IPS-NIHi11 (cell line): Measurements from ENCODE around the gene PDSS2.
"Not testable (repeated sequence)": the region's sequence is repeated elsewhere in the genome, so short reads cannot be mapped to it uniquely, and the experiment has no call there.

Source experiments
- DNase-seq: peaks from one replicate; pipeline ENCODE4 v3.0.0; 2012; ENCODE audit warnings: mixed read lengths, low spot score

PDSS2 gene

GRCh38 chr6:107321793-107322192, 137.6 kb downstream of the PDSS2 start:
- no peak for DNase-seq

GRCh38 chr6:107319906-107320530, 139.3 kb downstream of the PDSS2 start:
- DNase-seq = no peak

- peak; percentile 75 for DNase-seq
Observed at GRCh38 chr6:107318100-107318736, 141.1 kb downstream of the PDSS2 start.

- no peak for DNase-seq
Observed at GRCh38 chr6:107315114-107315513, 144.2 kb downstream of the PDSS2 start.

DNA sequence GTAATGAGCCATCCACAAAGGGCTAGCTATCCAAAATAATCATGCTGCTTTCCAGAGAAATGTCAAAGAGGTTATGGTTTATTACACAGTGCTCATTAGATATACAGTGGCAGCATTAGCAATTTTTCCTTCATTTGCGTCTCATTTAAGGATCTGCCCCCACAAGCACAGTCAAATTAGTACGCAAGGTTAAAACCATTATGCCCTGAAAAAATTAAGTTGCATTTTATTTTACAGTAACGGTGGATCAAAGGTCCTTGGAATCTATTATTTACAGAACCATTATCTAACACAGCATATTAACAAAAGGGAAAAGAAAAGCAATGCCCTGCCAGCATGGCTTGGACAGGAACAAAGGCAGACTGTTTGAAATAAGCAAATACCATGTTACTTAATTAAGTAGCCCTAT, 144.8 kb downstream of the PDSS2 start:
- DNase-seq = no peak

GRCh38 chr6:107313776-107314175, 145.6 kb downstream of the PDSS2 start:
- no peak for DNase-seq

GRCh38 chr6:107310362-107310761, 149.0 kb downstream of the PDSS2 start:
- no peak for DNase-seq

GRCh38 chr6:107308677-107309076, 150.7 kb downstream of the PDSS2 start:
- DNase-seq = no peak

DNA sequence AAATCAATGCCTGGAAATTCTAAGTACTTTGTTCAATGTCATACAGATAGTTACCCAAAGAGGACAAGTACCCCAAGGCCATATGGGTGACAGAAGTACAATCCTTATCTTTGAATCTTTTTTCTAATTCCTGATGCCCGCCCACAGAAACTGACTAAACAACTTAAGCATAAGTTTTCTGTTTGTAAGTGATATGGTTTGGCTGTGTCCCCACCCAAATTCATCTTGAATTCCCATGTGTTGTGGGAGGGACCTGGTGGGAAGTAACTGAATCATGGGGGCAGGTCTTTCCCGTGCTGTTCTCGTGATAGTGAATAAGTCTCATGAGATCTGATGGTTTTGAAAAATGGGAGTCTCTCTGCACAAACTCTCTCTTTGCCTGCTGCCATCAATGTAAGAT, 153.4 kb downstream of the PDSS2 start:
- DNase-seq = not testable (repeated sequence)

DNA sequence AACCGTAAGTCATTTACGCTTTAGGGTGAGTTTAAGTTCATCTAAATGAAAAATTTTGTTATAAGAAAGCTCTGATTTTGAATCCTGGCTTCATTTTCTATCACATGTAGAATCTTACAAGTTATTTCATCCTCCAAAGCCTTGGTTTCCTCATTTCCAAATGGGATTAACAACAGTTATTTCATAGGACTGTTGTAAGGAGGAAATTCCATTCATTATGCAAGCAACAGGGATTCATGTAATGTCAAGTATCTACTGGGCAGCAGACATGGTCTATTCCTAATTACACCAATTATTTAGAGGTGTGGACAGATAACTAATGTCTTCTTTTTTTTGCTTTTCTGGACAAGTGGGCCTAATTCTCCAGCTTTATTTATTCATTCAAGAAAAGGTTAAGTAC, 154.0 kb downstream of the PDSS2 start:
- no peak for DNase-seq

- no peak for DNase-seq
Observed at GRCh38 chr6:107304421-107305025, 154.8 kb downstream of the PDSS2 start.

DNA sequence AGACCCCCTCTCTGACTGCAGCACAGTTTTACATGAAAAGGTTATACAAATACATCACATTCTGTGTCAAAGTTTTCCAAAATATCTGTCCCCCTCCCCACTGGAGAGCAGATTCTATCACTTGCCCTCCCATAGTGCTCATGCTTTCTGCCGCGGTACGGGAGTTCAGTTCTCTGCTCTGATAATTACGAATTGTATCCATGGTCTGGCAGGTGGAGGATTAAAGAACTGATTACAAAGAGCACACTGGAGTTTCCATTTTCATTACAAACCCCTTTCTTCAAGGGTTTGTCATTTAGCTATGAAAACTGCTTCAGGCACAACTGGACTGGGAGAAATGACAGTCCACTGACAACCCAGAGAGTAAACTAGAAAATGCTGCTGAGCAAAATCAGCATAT, 166.0 kb downstream of the PDSS2 start:
- DNase-seq = no peak

DNA sequence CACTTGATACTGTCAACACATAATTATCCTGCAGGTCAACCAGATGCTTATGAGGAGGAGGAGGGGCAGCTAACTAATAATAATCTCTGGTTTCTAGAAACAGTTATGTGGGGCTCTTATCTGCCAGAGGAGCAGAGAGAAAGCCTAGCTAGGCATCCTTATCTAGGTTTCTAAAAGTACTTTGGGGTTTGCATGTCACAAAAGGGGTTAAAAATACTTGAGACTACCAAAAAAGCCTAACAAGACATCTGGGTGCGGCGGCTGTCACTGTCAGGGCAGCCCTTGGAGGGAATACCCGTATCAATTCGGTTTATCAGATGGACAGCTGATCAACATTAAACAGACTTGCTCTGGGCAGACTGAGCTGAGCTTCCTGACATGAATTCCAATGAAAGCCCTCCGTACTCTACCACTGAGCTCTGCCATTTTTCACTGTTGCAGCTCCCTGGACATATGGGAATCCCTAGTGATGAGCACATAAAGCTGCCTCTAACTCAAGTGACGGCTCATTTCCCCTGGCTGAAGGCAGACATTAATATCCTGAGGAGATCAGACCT, 166.6 kb downstream of the PDSS2 start:
- DNase-seq = no peak

DNA sequence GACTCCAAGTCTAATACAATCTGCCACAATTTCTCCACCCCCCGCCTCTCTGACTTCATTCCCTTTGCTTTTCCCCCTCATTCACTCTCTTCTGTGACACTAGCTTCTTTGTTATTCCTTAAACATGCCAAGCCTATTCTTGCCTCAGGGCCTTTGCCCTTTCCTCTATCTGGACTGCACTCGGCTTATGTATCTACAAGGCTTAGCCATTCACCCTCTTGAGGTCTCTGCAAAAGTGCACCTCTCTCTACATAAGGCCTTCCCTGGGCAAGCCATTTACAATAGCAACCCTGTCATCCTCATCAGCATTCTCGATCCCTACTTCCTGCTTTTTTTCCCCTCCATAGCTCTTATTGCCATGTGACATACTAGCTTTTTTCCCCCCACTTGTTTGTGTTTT, 168.9 kb downstream of the PDSS2 start:
- no peak for DNase-seq

DNA sequence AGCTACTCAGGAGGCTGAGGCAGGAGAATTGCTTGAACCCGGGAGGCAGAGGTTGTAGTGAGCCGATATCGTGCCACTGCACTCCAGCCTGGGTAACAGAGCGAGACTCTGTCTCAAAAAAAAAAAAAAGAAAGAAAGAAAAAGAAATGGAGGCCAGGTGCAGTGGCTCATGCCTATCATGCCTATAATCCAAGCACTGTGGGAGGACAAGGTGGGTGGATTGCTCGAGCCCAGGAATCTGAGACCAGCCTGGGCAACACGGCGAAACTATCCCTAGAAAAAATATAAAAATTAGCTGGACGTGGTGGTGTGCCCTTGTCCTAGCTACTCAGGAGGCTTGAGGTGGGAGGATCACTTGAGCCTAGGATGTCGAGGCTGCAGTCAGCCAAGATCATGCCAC, 170.1 kb downstream of the PDSS2 start:
- DNase-seq = not testable (repeated sequence)

DNA sequence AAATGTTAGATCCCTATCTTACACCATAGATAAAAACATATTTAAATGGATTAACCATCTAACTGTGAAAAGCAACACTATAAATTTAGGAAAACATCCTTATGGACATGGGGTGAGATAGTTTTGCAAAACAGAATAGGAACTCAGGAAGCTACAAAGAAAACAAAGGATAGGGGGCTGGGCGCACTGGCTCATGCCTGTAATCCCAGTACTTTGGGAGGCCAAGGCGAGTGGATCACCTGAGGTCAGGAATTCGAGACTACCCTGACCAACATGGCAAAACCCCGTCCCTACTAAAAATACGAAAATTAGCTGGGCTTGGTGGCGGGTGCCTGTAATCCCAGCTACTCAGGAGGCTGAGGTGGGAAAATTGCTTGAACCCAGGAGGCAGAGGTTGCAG, 173.7 kb downstream of the PDSS2 start:
- not testable (repeated sequence) for DNase-seq

DNA sequence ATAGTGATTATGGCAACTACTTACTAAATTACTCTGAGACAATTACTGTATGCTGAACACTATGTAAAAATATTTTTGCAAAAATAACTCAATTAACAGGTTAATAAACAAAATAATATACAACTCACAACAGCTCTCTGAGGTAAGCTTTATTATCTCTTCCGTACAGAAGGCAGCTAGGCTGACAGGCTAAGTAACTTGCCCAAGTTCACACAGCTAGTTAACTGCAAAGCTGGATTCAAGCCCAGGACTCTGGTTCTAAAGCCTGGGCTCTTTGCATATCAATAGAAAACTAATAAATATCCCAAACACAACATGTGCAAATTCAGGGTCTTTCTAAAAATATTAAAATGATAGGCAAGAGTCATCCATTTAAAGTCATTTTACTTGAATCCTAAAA, 174.6 kb downstream of the PDSS2 start:
- DNase-seq = no peak

- no peak for DNase-seq
Observed at GRCh38 chr6:107280791-107281190, 178.6 kb downstream of the PDSS2 start.

- not testable (repeated sequence) for DNase-seq
Observed at GRCh38 chr6:107280001-107280400, 179.4 kb downstream of the PDSS2 start.

- no peak for DNase-seq
Observed at GRCh38 chr6:107275330-107275865, 184.0 kb downstream of the PDSS2 start.

DNA sequence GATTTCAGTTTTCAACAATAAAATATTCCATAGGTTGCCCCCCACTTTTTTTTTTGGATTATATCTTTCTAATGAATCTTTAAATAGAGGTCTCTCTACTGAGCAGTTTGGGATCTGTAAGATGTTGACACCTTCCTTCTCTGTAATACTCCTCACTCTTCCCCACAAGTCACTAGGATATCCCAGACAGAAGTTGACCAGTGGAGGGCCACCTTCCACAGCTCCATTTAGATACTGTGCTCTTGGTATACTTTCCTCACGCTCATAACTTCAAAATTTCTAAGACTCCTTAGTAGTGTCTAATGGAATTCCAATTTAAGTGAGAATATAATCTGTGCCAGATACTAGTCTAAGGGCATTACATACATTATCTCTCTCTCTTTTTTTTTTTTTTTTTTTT, 185.1 kb downstream of the PDSS2 start:
- DNase-seq = no peak

DNA sequence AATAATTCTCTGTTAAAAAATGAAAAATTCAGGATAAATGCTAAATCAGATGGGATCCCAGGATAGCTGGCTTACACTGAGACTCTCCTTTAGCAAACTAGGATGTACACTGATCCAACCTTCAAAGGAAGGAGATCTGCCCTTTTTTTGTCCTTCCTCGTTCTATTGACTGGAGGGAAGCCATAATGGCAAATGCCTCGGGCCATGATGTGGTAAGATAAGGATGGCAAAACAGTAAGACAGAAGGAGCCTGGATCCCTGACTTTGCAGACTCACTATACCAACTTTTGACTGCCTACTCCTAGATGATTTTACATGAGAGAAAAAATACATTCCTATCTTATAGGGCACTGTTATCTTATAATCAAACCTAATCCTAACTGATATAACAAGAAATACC, 187.1 kb downstream of the PDSS2 start:
- DNase-seq = no peak

DNA sequence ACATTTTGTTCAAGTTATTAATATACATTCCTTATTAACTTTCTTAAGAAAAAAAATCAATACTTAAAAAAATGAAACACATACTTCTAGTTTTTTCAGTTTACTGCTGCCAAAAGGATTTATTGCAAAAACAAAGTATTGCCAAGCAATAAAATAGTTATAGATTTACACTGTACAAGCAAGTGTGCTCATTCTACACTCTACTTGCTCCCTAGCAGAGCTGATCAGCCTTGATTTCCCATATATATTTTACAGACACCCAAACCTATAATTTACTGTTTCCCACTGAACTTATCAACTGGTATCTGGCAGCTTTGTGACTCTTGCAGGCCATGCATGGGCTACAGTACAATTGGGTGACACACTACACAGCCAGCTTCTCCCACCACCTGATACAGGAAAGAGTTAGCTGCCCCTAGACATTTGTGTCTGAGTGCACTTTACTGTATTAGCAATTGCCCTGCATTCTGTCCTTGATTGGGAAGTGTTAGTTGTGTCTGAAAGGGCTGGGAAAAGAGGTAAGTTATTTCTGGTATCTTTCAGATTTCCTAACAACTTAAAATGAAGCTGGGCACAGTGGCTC, 188.1 kb downstream of the PDSS2 start:
- no peak for DNase-seq
